Adipose tissue (tissue), 3 donors: ENCODE data around the gene MAGEF1. TPM values are rescaled to one million over a fixed set of nuclear protein-coding genes. Genes with fewer than 3 reads are reported as not detected.
"Not testable (repeated sequence)": the region's sequence is repeated elsewhere in the genome, so short reads cannot be mapped to it uniquely, and the experiment has no call there.

ENCODE experiments used
- H3K27ac ChIP-seq: one replicate; pipeline ENCODE4 v1.5.1; 2013; ENCODE audit warnings: low read depth, low read length
- WGBS, 3 donors: extraction: QIAGEN DNeasy Blood & Tissue Kit; methylation state at CpG; one replicate each; pipeline ENCODE4 v1.1.7; 2013; 5-methylcytosine and 5-hydroxymethylcytosine counted together
- polyA plus RNA-seq, 3 donors: library from polyadenylated mRNA; stranded (reverse); fragments of 200-250 nt; gene quantifications; one replicate each; pipeline ENCODE4 v1.2.3, GENCODE V29; 2013
- donor health status: healthy with polysubstance abuse.
- donor health status: Bipolar disorder and iron deficiency.
- donor health status: healthy.

Gene MAGEF1
- polyA plus RNA-seq, 3 donors: 17.3 to 18.9 (median 18.1) TPM

GRCh38 chr3:184731786-184732537, 20.1 kb upstream of the MAGEF1 start:
- H3K27ac ChIP-seq: no peak overlapping the region
- 66 to 78% (median 66%) methylated on average over 11 of the region's 11 CpGs for WGBS, 3 donors

GRCh38 chr3:184730924-184731323, 19.1 kb upstream of the MAGEF1 start:
- H3K27ac ChIP-seq: no peak overlapping the region

GRCh38 chr3:184729154-184729553, 17.3 kb upstream of the MAGEF1 start:
- not testable (repeated sequence) for H3K27ac ChIP-seq
- 94% methylated on average over 14 of the region's 14 CpGs for WGBS, 3 donors

More at GRCh38 chr3:184730924-184731323, 19.1 kb upstream of the MAGEF1 start:
- WGBS, 3 donors: 73 to 89% (median 83%) methylated on average over 2 of the region's 2 CpGs

- H3K27ac ChIP-seq: no peak overlapping the region
- 75 to 92% (median 85%) methylated on average over 6 of the region's 6 CpGs for WGBS, 3 donors
Measured at GRCh38 chr3:184728010-184728527, 16.2 kb upstream of the MAGEF1 start.

- WGBS, 3 donors: 30 to 41% (median 39%) methylated on average over 10 of the region's 10 CpGs
- H3K27ac ChIP-seq: no peak overlapping the region
Measured at GRCh38 chr3:184727357-184728009, 15.6 kb upstream of the MAGEF1 start.

- WGBS, 3 donors: 75 to 86% (median 76%) methylated on average over 4 of the region's 4 CpGs
- no peak overlapping the region for H3K27ac ChIP-seq
Measured at GRCh38 chr3:184726497-184726896, 14.6 kb upstream of the MAGEF1 start.

- no peak overlapping the region for H3K27ac ChIP-seq
- WGBS, 3 donors: 90 to 94% (median 92%) methylated on average over 12 of the region's 12 CpGs
Measured at GRCh38 chr3:184725176-184725719, 13.4 kb upstream of the MAGEF1 start.

- no peak overlapping the region for H3K27ac ChIP-seq
- 94 to 95% (median 95%) methylated on average over 4 of the region's 4 CpGs for WGBS, 3 donors
Measured at GRCh38 chr3:184724699-184725098, 12.8 kb upstream of the MAGEF1 start.

GRCh38 chr3:184719709-184720108, 7.8 kb upstream of the MAGEF1 start:
- 88 to 96% (median 89%) methylated on average over 4 of the region's 4 CpGs for WGBS, 3 donors
- no peak overlapping the region for H3K27ac ChIP-seq

- WGBS, 3 donors: 82 to 90% (median 86%) methylated on average over 3 of the region's 3 CpGs
- no peak overlapping the region for H3K27ac ChIP-seq
Measured at GRCh38 chr3:184718431-184718830, 6.6 kb upstream of the MAGEF1 start.

GRCh38 chr3:184717399-184717983, 5.6 kb upstream of the MAGEF1 start:
- H3K27ac ChIP-seq: no peak overlapping the region
- WGBS, 3 donors: 71 to 87% (median 85%) methylated on average over 8 of the region's 8 CpGs

- no peak overlapping the region for H3K27ac ChIP-seq
- WGBS, 3 donors: 66 to 70% (median 66%) methylated on average over 18 to 20 of the region's 20 CpGs
Measured at GRCh38 chr3:184716622-184717398, 4.9 kb upstream of the MAGEF1 start.

GRCh38 chr3:184715943-184716621, 4.2 kb upstream of the MAGEF1 start:
- H3K27ac ChIP-seq: no peak overlapping the region
- 79 to 88% (median 83%) methylated on average over 8 of the region's 8 CpGs for WGBS, 3 donors

- 75 to 84% (median 79%) methylated on average over 2 of the region's 2 CpGs for WGBS, 3 donors
- H3K27ac ChIP-seq: no peak overlapping the region
Measured at GRCh38 chr3:184713521-184713920, 1.7 kb upstream of the MAGEF1 start.

GRCh38 chr3:184713040-184713355, 1.1 kb upstream of the MAGEF1 start:
- H3K27ac ChIP-seq: no peak overlapping the region
- 59 to 83% (median 74%) methylated on average over 2 of the region's 2 CpGs for WGBS, 3 donors

- 4 to 8% (median 6%) methylated on average over 15 to 16 of the region's 16 CpGs for WGBS, 3 donors
- no peak overlapping the region for H3K27ac ChIP-seq
Measured at GRCh38 chr3:184712248-184713039, 580 bp upstream of the MAGEF1 start.

- WGBS, 3 donors: 6 to 14% (median 13%) methylated on average over 18 of the region's 18 CpGs
Measured at GRCh38 chr3:184710870-184711492, 883 bp downstream of the MAGEF1 start.

More at GRCh38 chr3:184710870-184711492, 883 bp downstream of the MAGEF1 start:
- H3K27ac ChIP-seq: no peak overlapping the region
